ENCODE data around the gene KANK3. TPM values are rescaled to one million over a fixed set of nuclear protein-coding genes. Genes with fewer than 3 reads are reported as not detected.

The KANK3 gene
- total and polyA plus RNA-seq, 2 donors (not counting 1 experiment from before 2014, with no cell fraction given) = 0.17 to 0.23 TPM

- DNase-seq (ENCODE audit: low read depth in 2 of 2) = no peak
- H3K79me2 ChIP-seq (ENCODE audit: control insufficient read depth, insufficient read depth, low read length) = no peaks in the 10 kb centered on the region
- H3K4me3 ChIP-seq (replicated peaks in 1 of 4; ENCODE audit: control extremely low read depth in 1 of 4, insufficient read depth in 1 of 4, low read depth in 3 of 4, low read length in 4 of 4) = no peak overlapping the region
- no peaks in the 10 kb centered on the region for H3K27me3 ChIP-seq (ENCODE audit: control insufficient read depth, insufficient read depth, low read length)
- no peaks in the 10 kb centered on the region for H3K4me1 ChIP-seq (ENCODE audit: control insufficient read depth, extremely low read depth, insufficient read depth, low read length)
- H3K4me2 ChIP-seq (ENCODE audit: extremely low read depth, insufficient read depth, low read length) = no peak overlapping the region
- no peak for TF ChIP-seq CTCF (conservative IDR thresholded peaks at IDR 0.05 in 1 of 2, IDR thresholded peaks at IDR 0.05 in 1 of 2; ENCODE audit: low read depth in 1 of 2, low read length in 2 of 2)
- TF ChIP-seq EZH2 (IDR thresholded peaks at IDR 0.05; ENCODE audit: low read length, missing control alignments) = no peak
- H3K9me3 ChIP-seq (ENCODE audit: control insufficient read depth, insufficient read depth, low read depth, low read length) = no peaks in the 10 kb centered on the region
- H3K9ac ChIP-seq (ENCODE audit: insufficient read depth, low read length) = no peak overlapping the region
- H3K27ac ChIP-seq (ENCODE audit: insufficient read depth, low read length) = no peak overlapping the region
- no peak overlapping the region for H2AFZ ChIP-seq (ENCODE audit: low read length)
- no peaks in the 10 kb centered on the region for H4K20me1 ChIP-seq (ENCODE audit: control insufficient read depth, extremely low read depth, insufficient read depth, low read length)
- peaks cover 4% of the 10 kb centered on the region for H3K36me3 ChIP-seq (ENCODE audit: control insufficient read depth, insufficient read depth, low read length)
These were observed 31.1 kb upstream of the KANK3 start for GRCh38 chr19:8373867-8374813.

- TF ChIP-seq CTCF (conservative IDR thresholded peaks at IDR 0.05 in 1 of 2, IDR thresholded peaks at IDR 0.05 in 1 of 2; ENCODE audit: low read depth in 1 of 2, low read length in 2 of 2) = no peak
- TF ChIP-seq EZH2 (IDR thresholded peaks at IDR 0.05; ENCODE audit: low read length, missing control alignments) = no peak
- H3K79me2 ChIP-seq (ENCODE audit: control insufficient read depth, insufficient read depth, low read length) = no peaks in the 10 kb centered on the region
- H3K4me1 ChIP-seq (ENCODE audit: control insufficient read depth, extremely low read depth, insufficient read depth, low read length) = peaks cover 14% of the 10 kb centered on the region
- H3K27me3 ChIP-seq (ENCODE audit: control insufficient read depth, insufficient read depth, low read length) = no peaks in the 10 kb centered on the region
- H3K4me2 ChIP-seq (ENCODE audit: extremely low read depth, insufficient read depth, low read length) = no peak overlapping the region
- H3K27ac ChIP-seq (ENCODE audit: insufficient read depth, low read length) = no peak overlapping the region
- peaks cover 4% of the 10 kb centered on the region for H3K36me3 ChIP-seq (ENCODE audit: control insufficient read depth, insufficient read depth, low read length)
- no peak overlapping the region for H3K4me3 ChIP-seq (replicated peaks in 1 of 4; ENCODE audit: control extremely low read depth in 1 of 4, insufficient read depth in 1 of 4, low read depth in 3 of 4, low read length in 4 of 4)
- H3K9me3 ChIP-seq (ENCODE audit: control insufficient read depth, insufficient read depth, low read depth, low read length) = no peaks in the 10 kb centered on the region
- DNase-seq (ENCODE audit: low read depth in 2 of 2) = no peak
- H4K20me1 ChIP-seq (ENCODE audit: control insufficient read depth, extremely low read depth, insufficient read depth, low read length) = no peaks in the 10 kb centered on the region
- H2AFZ ChIP-seq (ENCODE audit: low read length) = no peak overlapping the region
- no peak overlapping the region for H3K9ac ChIP-seq (ENCODE audit: insufficient read depth, low read length)
These were observed 28.1 kb upstream of the KANK3 start for GRCh38 chr19:8371011-8371804.

Measured in fibroblast of lung (primary cell).